Ovary (tissue), 9 donors: ENCODE data around the gene PCGF5. TPM values are rescaled to one million over a fixed set of nuclear protein-coding genes. Genes with fewer than 3 reads are reported as not detected.
A peak's percentile ranks its signal among the peaks of the same experiment; 100 is the strongest.
"Not testable (repeated sequence)": the region's sequence is repeated elsewhere in the genome, so short reads cannot be mapped to it uniquely, and the experiment has no call there.

Source experiments
- DNase-seq, 5 donors: peaks; one replicate each; pipeline ENCODE4 v3.0.0-alpha.2; 2019 to 2020
- H3K27ac ChIP-seq, 2 donors: fragments of 200-600 bp; one replicate each; pipeline versions ENCODE4 v1.5.1 to v1.8.0; 2019 to 2022
- H3K27me3 ChIP-seq: fragments of 200-600 bp; one replicate; pipeline ENCODE4 v1.8.0; 2022
- H3K36me3 ChIP-seq: fragments of 200-600 bp; sonication (generic); one replicate; pipeline ENCODE4 v1.5.1; 2019
- H3K4me1 ChIP-seq: one replicate; pipeline ENCODE4 v1.8.1; 2013; ENCODE audit warnings: mild to moderate bottlenecking, moderate library complexity; ENCODE audit not compliant: insufficient read depth
- H3K4me3 ChIP-seq: fragments of 200-600 bp; sonication (generic); one replicate; pipeline ENCODE4 v1.5.1; 2017
- H3K9me3 ChIP-seq, 2 donors: fragments of 200-600 bp in 1 of 2; sonication (generic) in 1 of 2; one replicate each; pipeline versions ENCODE4 v1.5.1 to v1.8.1; 2013 to 2019; ENCODE audit warnings: mild to moderate bottlenecking in 1 of 2, moderate library complexity in 1 of 2
- CTCF ChIP-seq, 3 donors: fragments of 450-650 bp in 2 of 3; fragments of 200-600 bp in 1 of 3; IDR thresholded peaks; one replicate each; pipeline versions ENCODE4 v1.5.1 to v1.8.0; 2016 to 2022; ENCODE audit warnings: antibody characterized with exemption in 3 of 3, mild to moderate bottlenecking in 1 of 3
- EP300 ChIP-seq: sonication (generic); formaldehyde crosslinking; IDR thresholded peaks from one replicate; pipeline ENCODE4 v1.6.1; 2017; ENCODE audit warnings: antibody characterized with exemption
- POLR2A ChIP-seq: fragments of 450-650 bp; IDR thresholded peaks from one replicate; pipeline ENCODE4 v1.6.1; 2017; ENCODE audit warnings: antibody characterized with exemption, mild to moderate bottlenecking, moderate library complexity
- WGBS, 3 donors: extraction: QIAGEN DNeasy Blood & Tissue Kit in 1 of 3; methylation state at CpG; one replicate each; pipeline versions ENCODE4 v1.1.5 to v1.1.7; 2013 to 2017; 5-methylcytosine and 5-hydroxymethylcytosine counted together
- intact Hi-C, 4 donors: fragments of 100-400 bp; cut with DNase I; formaldehyde crosslinking; loops; one replicate each; pipeline versions ENCODE4 v1.11.0 to v1.15.1; 2022 to 2023
- polyA plus RNA-seq, 2 donors: library from polyadenylated mRNA; stranded (reverse); fragments of 200-250 nt in 1 of 2; fragments of 350-450 nt in 1 of 2; fragmentation: Illumina TruSeq in 1 of 2; extraction: RNeasy Lipid Tissue Mini Kit (QIAGEN cat#74804) in 1 of 2; gene quantifications; one replicate each; pipeline ENCODE4 v1.2.3, GENCODE V29; 2013 to 2014
- total RNA-seq, 7 donors: library from RNA; depleted of rRNA in 2 of 7; stranded (reverse); fragments of >200 nt in 2 of 7; fragmentation: NEBNext Ultra II Directional in 3 of 7; extraction: Animal tissue kit (Norgen Biotek cat#: 25700) in 3 of 7; gene quantifications; one replicate each; pipeline versions ENCODE4 v1.1.0 to v1.2.4, GENCODE V29; 2016 to 2023
- donor health status: DM: no; HTN: no; CAD: no; lungs with moderate emphysema.
- donor health status: DM: no; HTN: no; CAD: no.
- donor health status: Bipolar disorder and iron deficiency.
- donor health status: DM: yes; HTN: yes; CAD: no.
- donor health status: DM: no; HTN: no; CAD: no.
- donor health status: DM: yes; HTN: yes; CAD: no.

The PCGF5 gene
- total and polyA plus RNA-seq, 9 donors = 13.1 to 49.0 (median 36.1) TPM

- DNase-seq = no peak
- H3K4me3 ChIP-seq = no peak overlapping the region
- intact Hi-C loops = loop anchor here in 2 of 4 donors (5.0 to 10.0 kb wide), 4 partner anchors 246 to 341 kb away; no protein-coding TSS in a partner anchor
- H3K9me3 ChIP-seq = peaks cover 0 to 11% of the 10 kb centered on the region in 2 donors
- no peaks in the 10 kb centered on the region for H3K4me1 ChIP-seq
- H3K36me3 ChIP-seq = no peaks in the 10 kb centered on the region
- no peaks in the 10 kb centered on the region for H3K27me3 ChIP-seq
- WGBS, 3 donors = 94 to 97% (median 95%) methylated on average over 4 of the region's 4 CpGs
- no peak for TF ChIP-seq POLR2A
- H3K27ac ChIP-seq = no peak overlapping the region
Measured at GRCh38 chr10:91253300-91253699, 32.8 kb downstream of the PCGF5 start.

- no peak for TF ChIP-seq POLR2A
- TF ChIP-seq EP300 = no peak
- TF ChIP-seq CTCF (IDR thresholded peaks at IDR 0.05) = no peak
- intact Hi-C loops = loop anchor here in 1 of 4 donors (10.0 kb wide), 2 partner anchors 253 to 343 kb away; no protein-coding TSS in a partner anchor
- 93 to 96% (median 95%) methylated on average over 3 of the region's 3 CpGs for WGBS, 3 donors
- no peak overlapping the region for H3K27ac ChIP-seq
- no peaks in the 10 kb centered on the region for H3K36me3 ChIP-seq
- no peaks in the 10 kb centered on the region for H3K4me1 ChIP-seq
- no peak overlapping the region for H3K4me3 ChIP-seq
- no peaks in the 10 kb centered on the region for H3K27me3 ChIP-seq
- peaks cover 0 to 11% of the 10 kb centered on the region in 2 donors for H3K9me3 ChIP-seq
- no peak for DNase-seq
Measured at GRCh38 chr10:91257310-91257709, 36.8 kb downstream of the PCGF5 start.

GRCh38 chr10:91260417-91260816 is 40.0 kb downstream of the PCGF5 start:
- H3K27ac ChIP-seq, H3K4me3 ChIP-seq, H3K27me3 ChIP-seq, DNase-seq, H3K9me3 ChIP-seq, H3K36me3 ChIP-seq, H3K4me1 ChIP-seq, intact Hi-C loops: not testable (repeated sequence)
- 90 to 93% (median 92%) methylated on average over 3 of the region's 3 CpGs for WGBS, 3 donors

GRCh38 chr10:91271886-91272285 is 51.4 kb downstream of the PCGF5 start:
- intact Hi-C loops = no loop called here
- H3K4me3 ChIP-seq = no peak overlapping the region
- DNase-seq = no peak
- 64 to 73% (median 70%) methylated on average over 1 of the region's 1 CpG for WGBS, 3 donors
- H3K27me3 ChIP-seq = no peaks in the 10 kb centered on the region
- TF ChIP-seq EP300 (no peak), POLR2A (no peak), CTCF (IDR thresholded peaks at IDR 0.05) (no peak)
- no peaks in the 10 kb centered on the region for H3K36me3 ChIP-seq
- no peak overlapping the region for H3K27ac ChIP-seq
- H3K9me3 ChIP-seq = no peaks in the 10 kb centered on the region
- H3K4me1 ChIP-seq = no peaks in the 10 kb centered on the region

- Histone ChIP-seq H3K36me3 (no peaks in the 10 kb centered on the region), H3K27me3 (no peaks in the 10 kb centered on the region), H3K4me1 (no peaks in the 10 kb centered on the region), H3K4me3 (no peak overlapping the region), H3K9me3 (no peaks in the 10 kb centered on the region), H3K27ac (no peak overlapping the region)
- WGBS, 3 donors = 14 to 37% (median 21%) methylated on average over 6 of the region's 6 CpGs
- TF ChIP-seq CTCF (IDR thresholded peaks at IDR 0.05) (no peak), EP300 (no peak), POLR2A (no peak)
- DNase-seq = peak in 1 of 5 donors; percentile 18
- intact Hi-C loops = no loop called here
Measured at GRCh38 chr10:91284486-91285090, 64.1 kb downstream of the PCGF5 start.
